Effector memory CD8-positive, alpha-beta T cell (primary cell): Measurements from ENCODE around the gene FOLR2.
A peak's percentile ranks its signal among the peaks of the same experiment; 100 is the strongest.

Experiments
- ATAC-seq: fragments of 150-1000 bp; cut with Tn5 transposase; replicated peaks from 2 replicates; pipeline ENCODE4 v1.10.0; 2021; ENCODE audit warnings: mild to moderate bottlenecking, moderate library complexity
- DNase-seq, 3 experiments: peaks; one replicate each; pipeline ENCODE4 v3.0.0; 2021
- H3K27ac Mint-ChIP-seq, 2 donors: one replicate each; pipeline ENCODE4 v1.8.0; 2022; ENCODE audit warnings: mild to moderate bottlenecking in 2 of 2, mixed read lengths in 2 of 2, moderate library complexity in 2 of 2
- H3K27me3 Mint-ChIP-seq, 2 donors: one replicate each; pipeline ENCODE4 v1.8.0; 2022; ENCODE audit warnings: mixed read lengths in 2 of 2
- H3K36me3 Mint-ChIP-seq: one replicate; pipeline ENCODE4 v1.8.0; 2022; ENCODE audit warnings: mild to moderate bottlenecking, moderate library complexity, mixed read lengths; ENCODE audit not compliant: insufficient read depth
- H3K4me1 Mint-ChIP-seq, 2 donors: one replicate each; pipeline ENCODE4 v1.8.0; 2022; ENCODE audit warnings: low read depth in 2 of 2, mixed read lengths in 2 of 2
- H3K4me3 Mint-ChIP-seq, 2 donors: one replicate each; pipeline ENCODE4 v1.8.0; 2022; ENCODE audit warnings: mild to moderate bottlenecking in 2 of 2, mixed read lengths in 2 of 2, moderate library complexity in 2 of 2
- H3K9me3 Mint-ChIP-seq, 2 donors: one replicate each; pipeline ENCODE4 v1.8.0; 2022; ENCODE audit warnings: mixed read lengths in 2 of 2

The FOLR2 gene

GRCh38 chr11:72228844-72229231 lies 12.2 kb downstream of the FOLR2 start:
- Mint-ChIP-seq H3K27me3 (no peaks in the 10 kb centered on the region), H3K4me1 (peaks cover 28 to 35% of the 10 kb centered on the region in 2 donors), H3K36me3 (peaks cover 24% of the 10 kb centered on the region), H3K9me3 (no peaks in the 10 kb centered on the region), H3K4me3 (no peak overlapping the region), H3K27ac (peak overlapping the region; percentile 54 to 77)
- no peak for ATAC-seq
- no peak for DNase-seq

- H3K4me3 Mint-ChIP-seq = no peak overlapping the region
These were observed 12.8 kb downstream of the FOLR2 start for GRCh38 chr11:72229336-72229924.

GRCh38 chr11:72229925-72230763 lies 13.6 kb downstream of the FOLR2 start:
- peaks cover 20% of the 10 kb centered on the region for H3K36me3 Mint-ChIP-seq
- no peaks in the 10 kb centered on the region for H3K9me3 Mint-ChIP-seq
- ATAC-seq = no peak
- peaks cover 24 to 33% of the 10 kb centered on the region in 2 donors for H3K4me1 Mint-ChIP-seq
- DNase-seq = no peak
- H3K27ac Mint-ChIP-seq = no peak overlapping the region
- H3K27me3 Mint-ChIP-seq = no peaks in the 10 kb centered on the region
- no peak overlapping the region for H3K4me3 Mint-ChIP-seq

More at GRCh38 chr11:72229336-72229924, 12.8 kb downstream of the FOLR2 start:
- Mint-ChIP-seq H3K4me1 (peaks cover 24 to 34% of the 10 kb centered on the region in 2 donors), H3K9me3 (no peaks in the 10 kb centered on the region), H3K27ac (peak overlapping the region; percentile 54 to 77), H3K27me3 (no peaks in the 10 kb centered on the region), H3K36me3 (peaks cover 20% of the 10 kb centered on the region)
- no peak for DNase-seq
- no peak for ATAC-seq

GRCh38 chr11:72230764-72231365 lies 14.3 kb downstream of the FOLR2 start:
- no peak for ATAC-seq
- Mint-ChIP-seq H3K4me1 (peaks cover 18 to 26% of the 10 kb centered on the region in 2 donors), H3K36me3 (peaks cover 20% of the 10 kb centered on the region)

GRCh38 chr11:72231396-72232259 lies 15.0 kb downstream of the FOLR2 start:
- H3K9me3 Mint-ChIP-seq = no peaks in the 10 kb centered on the region
- peaks cover 15% of the 10 kb centered on the region for H3K36me3 Mint-ChIP-seq
- H3K4me3 Mint-ChIP-seq = no peak overlapping the region
- no peak for DNase-seq
- H3K27me3 Mint-ChIP-seq = no peaks in the 10 kb centered on the region
- no peak for ATAC-seq
- peaks cover 11 to 18% of the 10 kb centered on the region in 2 donors for H3K4me1 Mint-ChIP-seq
- H3K27ac Mint-ChIP-seq = peak overlapping the region in 1 of 2 donors; percentile 17

More at GRCh38 chr11:72230764-72231365, 14.3 kb downstream of the FOLR2 start:
- no peak for DNase-seq
- H3K27ac Mint-ChIP-seq = no peak overlapping the region
- H3K4me3 Mint-ChIP-seq = no peak overlapping the region
- H3K9me3 Mint-ChIP-seq = no peaks in the 10 kb centered on the region
- H3K27me3 Mint-ChIP-seq = no peaks in the 10 kb centered on the region

- ATAC-seq = no peak
- H3K36me3 Mint-ChIP-seq = peaks cover 19% of the 10 kb centered on the region
- DNase-seq = no peak
- no peaks in the 10 kb centered on the region for H3K9me3 Mint-ChIP-seq
- no peaks in the 10 kb centered on the region for H3K27me3 Mint-ChIP-seq
- no peak overlapping the region for H3K4me3 Mint-ChIP-seq
- H3K4me1 Mint-ChIP-seq = peaks cover 9 to 18% of the 10 kb centered on the region in 2 donors
- H3K27ac Mint-ChIP-seq = peak overlapping the region in 1 of 2 donors; percentile 17
These were observed 15.9 kb downstream of the FOLR2 start for GRCh38 chr11:72232260-72233055.

GRCh38 chr11:72233056-72233772 lies 16.6 kb downstream of the FOLR2 start:
- peak overlapping the region in 1 of 2 donors; percentile 66 for H3K27ac Mint-ChIP-seq
- ATAC-seq (no peak), DNase-seq (no peak)
- H3K27me3 Mint-ChIP-seq = no peaks in the 10 kb centered on the region
- no peak overlapping the region for H3K4me3 Mint-ChIP-seq
- H3K36me3 Mint-ChIP-seq = peaks cover 19% of the 10 kb centered on the region
- H3K9me3 Mint-ChIP-seq = no peaks in the 10 kb centered on the region
- peaks cover 6 to 18% of the 10 kb centered on the region in 2 donors for H3K4me1 Mint-ChIP-seq

GRCh38 chr11:72233773-72234513 lies 17.3 kb downstream of the FOLR2 start:
- H3K36me3 Mint-ChIP-seq = peaks cover 22% of the 10 kb centered on the region
- H3K9me3 Mint-ChIP-seq = no peaks in the 10 kb centered on the region

GRCh38 chr11:72234514-72234830 lies 17.9 kb downstream of the FOLR2 start:
- Mint-ChIP-seq H3K4me1 (peaks cover 4 to 14% of the 10 kb centered on the region in 2 donors), H3K9me3 (no peaks in the 10 kb centered on the region), H3K36me3 (peaks cover 18% of the 10 kb centered on the region), H3K27me3 (peaks cover 5 to 9% of the 10 kb centered on the region in 2 donors), H3K27ac (peak overlapping the region; percentile 4 to 66), H3K4me3 (no peak overlapping the region)
- DNase-seq = no peak
- no peak for ATAC-seq

More at GRCh38 chr11:72233773-72234513, 17.3 kb downstream of the FOLR2 start:
- no peak for ATAC-seq
- DNase-seq = no peak
- peak overlapping the region; percentile 4 to 66 for H3K27ac Mint-ChIP-seq
- H3K4me3 Mint-ChIP-seq = no peak overlapping the region
- H3K4me1 Mint-ChIP-seq = peaks cover 5 to 14% of the 10 kb centered on the region in 2 donors
- peaks cover 0 to 4% of the 10 kb centered on the region in 2 donors for H3K27me3 Mint-ChIP-seq

- H3K4me1 Mint-ChIP-seq = peaks cover 4 to 15% of the 10 kb centered on the region in 2 donors
These were observed 18.3 kb downstream of the FOLR2 start for GRCh38 chr11:72234920-72235319.

GRCh38 chr11:72235351-72236057 lies 18.9 kb downstream of the FOLR2 start:
- peaks cover 18% of the 10 kb centered on the region for H3K36me3 Mint-ChIP-seq
- H3K27ac Mint-ChIP-seq = no peak overlapping the region
- ATAC-seq = no peak
- no peak overlapping the region for H3K4me3 Mint-ChIP-seq
- H3K27me3 Mint-ChIP-seq = peaks cover 11 to 20% of the 10 kb centered on the region in 2 donors
- H3K9me3 Mint-ChIP-seq = no peaks in the 10 kb centered on the region
- H3K4me1 Mint-ChIP-seq = peaks cover 7 to 19% of the 10 kb centered on the region in 2 donors
- no peak for DNase-seq

More at GRCh38 chr11:72234920-72235319, 18.3 kb downstream of the FOLR2 start:
- ATAC-seq (no peak), DNase-seq (no peak)
- Mint-ChIP-seq H3K27ac (peak overlapping the region; percentile 4 to 66), H3K4me3 (no peak overlapping the region), H3K36me3 (peaks cover 18% of the 10 kb centered on the region), H3K27me3 (peaks cover 6 to 14% of the 10 kb centered on the region in 2 donors), H3K9me3 (no peaks in the 10 kb centered on the region)
